Tibial artery (tissue), 4 donors: ENCODE data around the gene DNAJC12.
A peak's percentile ranks its signal among the peaks of the same experiment; 100 is the strongest.
"Not testable (repeated sequence)": the region's sequence is repeated elsewhere in the genome, so short reads cannot be mapped to it uniquely, and the experiment has no call there.

Experiments used
- DNase-seq, 2 donors: peaks; one replicate each; pipeline ENCODE4 v3.0.0-alpha.2; 2019
- H3K27ac ChIP-seq, 2 donors: fragments of 200-600 bp; sonication (generic) in 1 of 2; 1 replicate in 1 of 2; 2 replicates in 1 of 2; pipeline ENCODE4 v1.5.1; 2018 to 2019; ENCODE audit warnings: mild to moderate bottlenecking in 1 of 2
- H3K27me3 ChIP-seq, 2 donors: fragments of 200-600 bp; sonication (generic) in 1 of 2; one replicate each; pipeline versions ENCODE4 v1.5.1 to v1.6.0; 2016 to 2019
- H3K36me3 ChIP-seq, 3 donors: fragments of 200-600 bp; sonication (generic) in 2 of 3; one replicate each; pipeline ENCODE4 v1.5.1; 2016 to 2019; ENCODE audit warnings: mild to moderate bottlenecking in 2 of 3
- H3K4me1 ChIP-seq, 4 donors: fragments of 200-600 bp; sonication (generic) in 2 of 4; 1 replicate in 3 of 4; 2 replicates in 1 of 4; pipeline ENCODE4 v1.5.1; 2016 to 2019
- H3K4me3 ChIP-seq, 2 donors: fragments of 200-600 bp; sonication (generic) in 1 of 2; 1 replicate in 1 of 2; 2 replicates in 1 of 2; pipeline ENCODE4 v1.5.1; 2018 to 2019; ENCODE audit warnings: mild to moderate bottlenecking in 2 of 2
- H3K9me3 ChIP-seq, 3 donors: fragments of 200-600 bp; sonication (generic) in 1 of 3; one replicate each; pipeline ENCODE4 v1.5.1; 2016 to 2019
- intact Hi-C: fragments of 100-400 bp; cut with DNase I; formaldehyde crosslinking; loops from one replicate; pipeline ENCODE4 v1.15.0; 2023; ENCODE audit warnings: low total_unique reads
- TF ChIP-seq, protein P1 (sequence below), 2 experiments: fragments of 200-600 bp in 1 of 2; fragments of 450-650 bp in 1 of 2; IDR thresholded peaks; one replicate each; pipeline ENCODE4 v1.5.1; 2017 to 2019; ENCODE audit warnings: antibody characterized with exemption in 2 of 2, mild to moderate bottlenecking in 1 of 2, moderate library complexity in 1 of 2

DNAJC12 gene

DNA sequence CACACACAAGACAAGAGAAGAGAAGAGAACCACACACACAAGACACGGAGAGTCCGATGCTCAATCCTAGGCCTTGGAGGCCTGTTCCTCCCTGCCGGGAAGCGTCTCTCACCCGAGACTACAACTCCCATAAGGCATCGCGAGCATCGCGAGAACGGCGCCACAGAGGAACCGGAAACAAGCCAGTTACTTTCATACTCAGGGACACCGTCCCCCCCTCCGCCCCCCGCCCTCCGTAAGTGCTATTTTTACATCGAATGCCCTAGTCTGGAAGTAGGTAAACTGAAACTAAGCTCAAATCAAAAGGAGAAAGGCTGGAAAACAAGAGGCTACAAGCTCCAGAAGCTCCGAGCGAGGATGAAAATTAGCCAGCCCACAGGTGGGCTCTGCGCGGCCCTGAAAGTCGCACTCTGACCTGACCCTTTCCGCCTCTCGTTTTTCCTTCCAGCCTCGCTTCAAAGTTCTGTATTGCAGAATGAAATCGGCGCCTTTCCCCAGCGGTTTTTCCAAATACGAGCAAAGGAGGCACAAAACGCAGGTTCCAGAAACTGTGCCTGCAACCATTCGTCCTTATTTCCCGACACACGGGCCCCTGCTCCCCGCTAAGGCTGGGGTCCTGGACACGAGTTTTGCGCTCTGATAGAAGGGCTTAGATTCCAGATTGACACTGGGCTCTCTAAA, 11.5 kb upstream of the DNAJC12 start:
- H3K9me3 ChIP-seq, result no peaks in the 10 kb centered on the region
- H3K4me1 ChIP-seq, result peaks cover 0 to 9% (median 4%) of the 10 kb centered on the region in 4 donors
- peak overlapping the region; percentile 69 to 77 for H3K4me3 ChIP-seq
- H3K36me3 ChIP-seq, result no peaks in the 10 kb centered on the region
- DNase-seq, result peak; percentile 95 to 96
- TF ChIP-seq, protein P1, sequence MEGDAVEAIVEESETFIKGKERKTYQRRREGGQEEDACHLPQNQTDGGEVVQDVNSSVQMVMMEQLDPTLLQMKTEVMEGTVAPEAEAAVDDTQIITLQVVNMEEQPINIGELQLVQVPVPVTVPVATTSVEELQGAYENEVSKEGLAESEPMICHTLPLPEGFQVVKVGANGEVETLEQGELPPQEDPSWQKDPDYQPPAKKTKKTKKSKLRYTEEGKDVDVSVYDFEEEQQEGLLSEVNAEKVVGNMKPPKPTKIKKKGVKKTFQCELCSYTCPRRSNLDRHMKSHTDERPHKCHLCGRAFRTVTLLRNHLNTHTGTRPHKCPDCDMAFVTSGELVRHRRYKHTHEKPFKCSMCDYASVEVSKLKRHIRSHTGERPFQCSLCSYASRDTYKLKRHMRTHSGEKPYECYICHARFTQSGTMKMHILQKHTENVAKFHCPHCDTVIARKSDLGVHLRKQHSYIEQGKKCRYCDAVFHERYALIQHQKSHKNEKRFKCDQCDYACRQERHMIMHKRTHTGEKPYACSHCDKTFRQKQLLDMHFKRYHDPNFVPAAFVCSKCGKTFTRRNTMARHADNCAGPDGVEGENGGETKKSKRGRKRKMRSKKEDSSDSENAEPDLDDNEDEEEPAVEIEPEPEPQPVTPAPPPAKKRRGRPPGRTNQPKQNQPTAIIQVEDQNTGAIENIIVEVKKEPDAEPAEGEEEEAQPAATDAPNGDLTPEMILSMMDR (IDR thresholded peaks at IDR 0.05), result peak; percentile 3 to 22
- no peaks in the 10 kb centered on the region for H3K27me3 ChIP-seq
- intact Hi-C loops, result no loop called here
- H3K27ac ChIP-seq, result peak overlapping the region; percentile 90 to 93

GRCh38 chr10:67843284-67843683, 5.3 kb upstream of the DNAJC12 start:
- intact Hi-C loops, result no loop called here
- no peak overlapping the region for H3K27ac ChIP-seq
- TF ChIP-seq, protein P1 (IDR thresholded peaks at IDR 0.05), result no peak
- no peaks in the 10 kb centered on the region for H3K9me3 ChIP-seq
- no peak overlapping the region for H3K4me3 ChIP-seq
- H3K36me3 ChIP-seq, result no peaks in the 10 kb centered on the region
- H3K4me1 ChIP-seq, result no peaks in the 10 kb centered on the region
- H3K27me3 ChIP-seq, result no peaks in the 10 kb centered on the region
- DNase-seq, result no peak

- TF ChIP-seq, protein P1 (IDR thresholded peaks at IDR 0.05), result no peak
- intact Hi-C loops, result no loop called here
- Histone ChIP-seq H3K27ac (no peak overlapping the region), H3K4me3 (no peak overlapping the region), H3K4me1 (no peaks in the 10 kb centered on the region), H3K36me3 (no peaks in the 10 kb centered on the region), H3K27me3 (no peaks in the 10 kb centered on the region), H3K9me3 (no peaks in the 10 kb centered on the region)
- DNase-seq, result no peak
Observed at GRCh38 chr10:67841737-67842136, 3.7 kb upstream of the DNAJC12 start.

DNA sequence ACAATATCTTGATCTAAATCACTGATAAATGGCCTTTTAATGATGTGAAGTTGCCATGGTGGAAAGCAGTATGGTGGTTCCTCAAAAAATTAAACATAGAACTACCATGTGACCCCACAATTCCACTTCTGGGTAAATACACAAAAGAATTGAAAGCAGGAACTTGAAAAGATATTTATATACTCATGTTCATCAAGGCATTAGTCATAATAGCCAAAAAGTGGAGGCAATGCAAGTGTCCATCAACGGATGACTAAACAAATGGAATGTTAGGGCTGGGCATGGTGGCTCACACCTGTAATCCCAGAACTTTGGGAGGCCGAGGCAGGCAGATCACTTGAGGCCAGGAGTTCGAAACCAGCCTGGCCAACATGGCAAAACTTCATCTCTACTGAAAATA, 2.0 kb upstream of the DNAJC12 start:
- H3K27ac ChIP-seq, result no peak overlapping the region
- TF ChIP-seq, protein P1 (IDR thresholded peaks at IDR 0.05), result no peak
- no peaks in the 10 kb centered on the region for H3K36me3 ChIP-seq
- no peak for DNase-seq
- H3K4me3 ChIP-seq, result no peak overlapping the region
- no peaks in the 10 kb centered on the region for H3K4me1 ChIP-seq
- H3K9me3 ChIP-seq, result no peaks in the 10 kb centered on the region
- H3K27me3 ChIP-seq, result no peaks in the 10 kb centered on the region
- intact Hi-C loops, result no loop called here

- intact Hi-C loops, H3K36me3 ChIP-seq, H3K27me3 ChIP-seq, H3K4me1 ChIP-seq, DNase-seq, H3K9me3 ChIP-seq, H3K27ac ChIP-seq, H3K4me3 ChIP-seq: not testable (repeated sequence)
Observed at GRCh38 chr10:67839511-67839910, 1.5 kb upstream of the DNAJC12 start.

DNA sequence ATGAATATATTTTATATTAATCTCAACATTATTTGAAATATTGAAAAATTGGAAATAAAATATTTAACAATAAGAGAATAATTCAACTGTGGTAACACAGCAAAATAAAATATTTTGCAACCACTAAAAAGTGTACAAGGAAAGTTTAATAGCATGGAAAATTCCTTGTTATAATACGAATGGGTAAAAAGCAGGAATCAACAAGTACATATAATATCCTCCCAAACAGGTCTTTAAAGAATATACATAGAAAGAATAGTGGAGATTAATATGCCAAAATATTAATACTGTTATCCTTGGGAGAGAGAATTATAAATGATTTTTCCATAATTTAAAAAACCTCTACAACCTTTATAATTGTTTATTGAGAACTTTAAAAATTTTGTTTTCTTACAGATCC, 1.0 kb downstream of the DNAJC12 start:
- no peak overlapping the region for H3K4me3 ChIP-seq

More for the DNA sequence above, 1.0 kb downstream of the DNAJC12 start:
- Histone ChIP-seq H3K36me3 (no peaks in the 10 kb centered on the region), H3K9me3 (no peaks in the 10 kb centered on the region), H3K4me1 (no peaks in the 10 kb centered on the region), H3K27ac (no peak overlapping the region), H3K27me3 (no peaks in the 10 kb centered on the region)
- TF ChIP-seq, protein P1 (IDR thresholded peaks at IDR 0.05), result no peak
- DNase-seq, result no peak
- intact Hi-C loops, result no loop called here
